GM19324 (cell line): Measurements from ENCODE around the gene SRP72.
"Not testable (repeated sequence)": the region's sequence is repeated elsewhere in the genome, so short reads cannot be mapped to it uniquely, and the experiment has no call there.

Experiments
- ATAC-seq: cut with Tn5 transposase; IDR thresholded peaks from one replicate; pipeline ENCODE4 v1.9.1; 2021; ENCODE audit warnings: mild to moderate bottlenecking, moderate library complexity; ENCODE audit not compliant: unreplicated experiment, low FRiP score

The SRP72 gene, protein sequence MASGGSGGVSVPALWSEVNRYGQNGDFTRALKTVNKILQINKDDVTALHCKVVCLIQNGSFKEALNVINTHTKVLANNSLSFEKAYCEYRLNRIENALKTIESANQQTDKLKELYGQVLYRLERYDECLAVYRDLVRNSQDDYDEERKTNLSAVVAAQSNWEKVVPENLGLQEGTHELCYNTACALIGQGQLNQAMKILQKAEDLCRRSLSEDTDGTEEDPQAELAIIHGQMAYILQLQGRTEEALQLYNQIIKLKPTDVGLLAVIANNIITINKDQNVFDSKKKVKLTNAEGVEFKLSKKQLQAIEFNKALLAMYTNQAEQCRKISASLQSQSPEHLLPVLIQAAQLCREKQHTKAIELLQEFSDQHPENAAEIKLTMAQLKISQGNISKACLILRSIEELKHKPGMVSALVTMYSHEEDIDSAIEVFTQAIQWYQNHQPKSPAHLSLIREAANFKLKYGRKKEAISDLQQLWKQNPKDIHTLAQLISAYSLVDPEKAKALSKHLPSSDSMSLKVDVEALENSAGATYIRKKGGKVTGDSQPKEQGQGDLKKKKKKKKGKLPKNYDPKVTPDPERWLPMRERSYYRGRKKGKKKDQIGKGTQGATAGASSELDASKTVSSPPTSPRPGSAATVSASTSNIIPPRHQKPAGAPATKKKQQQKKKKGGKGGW

GRCh38 chr4:56467284-56468096 is at the start of gene SRP72:
Gene SRP72 (plus strand): TSS chr4:56467617. CDS start chr4:56467636, 19 bp downstream.
- ATAC-seq: peak; percentile 92

- ATAC-seq: no peak
Observed at GRCh38 chr4:56424176-56424575, 43.2 kb upstream of the SRP72 start.

DNA sequence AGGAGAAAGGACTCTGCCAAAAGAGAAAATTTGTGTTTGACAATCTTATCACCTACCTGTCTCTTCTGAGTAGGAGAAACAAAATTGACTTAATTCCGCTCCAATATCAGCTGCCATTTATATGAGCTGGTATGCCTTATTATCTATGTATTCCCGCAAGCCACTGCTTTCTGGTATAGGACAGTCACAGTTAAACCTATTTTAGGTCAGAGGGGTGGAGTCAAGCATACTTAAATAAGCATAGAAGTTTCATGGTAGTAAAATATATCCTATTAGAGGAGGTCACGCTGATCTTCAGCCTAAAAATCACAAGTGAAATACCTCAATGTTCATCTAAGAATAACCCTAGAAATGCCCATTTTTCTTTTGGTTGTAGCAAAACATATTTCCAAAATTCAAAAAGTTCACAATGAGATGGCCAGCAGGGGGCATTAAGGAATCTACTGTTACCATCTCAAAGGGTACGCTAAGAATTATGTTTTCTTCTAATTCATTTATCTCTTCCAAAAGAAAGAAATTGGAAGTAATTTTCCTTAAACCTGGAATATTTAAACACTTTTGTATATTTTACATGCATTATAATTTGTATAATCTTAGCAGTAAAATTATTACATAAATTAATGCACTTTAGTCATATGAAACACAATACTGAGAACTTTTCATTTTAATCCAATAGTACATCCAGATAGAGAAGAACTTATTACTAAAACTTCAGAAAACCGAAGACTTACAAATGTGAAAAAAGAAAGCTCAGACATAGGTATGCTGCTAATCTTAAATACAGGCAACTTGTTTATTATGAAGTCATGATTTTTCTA is 42.5 kb upstream of the SRP72 start:
- ATAC-seq: no peak

- no peak for ATAC-seq
Observed at GRCh38 chr4:56425518-56425917, 41.9 kb upstream of the SRP72 start.

- ATAC-seq: no peak
Observed at GRCh38 chr4:56426273-56426672, 41.1 kb upstream of the SRP72 start.

DNA sequence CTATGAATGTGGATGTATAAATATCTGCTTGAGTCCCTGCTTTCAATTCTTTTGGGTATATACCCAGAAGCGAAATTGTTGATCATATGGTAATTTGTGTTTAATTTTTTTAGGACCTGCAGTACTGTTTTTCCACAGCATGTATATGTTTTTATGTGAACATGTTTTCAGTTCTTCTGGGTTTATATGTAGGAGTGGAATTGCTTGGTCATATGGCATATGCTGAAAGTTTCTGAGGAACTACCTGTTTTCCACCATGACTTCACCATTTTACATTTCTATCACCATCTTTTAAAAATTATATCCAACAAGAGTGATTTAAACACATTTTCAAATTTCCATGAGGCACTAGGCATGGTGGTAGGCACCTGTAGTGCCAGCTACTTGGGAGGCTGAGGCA is 40.2 kb upstream of the SRP72 start:
- no peak for ATAC-seq

GRCh38 chr4:56430203-56430602 is 37.2 kb upstream of the SRP72 start:
- ATAC-seq: no peak

- ATAC-seq: no peak
Observed at GRCh38 chr4:56433280-56433679, 34.1 kb upstream of the SRP72 start.

DNA sequence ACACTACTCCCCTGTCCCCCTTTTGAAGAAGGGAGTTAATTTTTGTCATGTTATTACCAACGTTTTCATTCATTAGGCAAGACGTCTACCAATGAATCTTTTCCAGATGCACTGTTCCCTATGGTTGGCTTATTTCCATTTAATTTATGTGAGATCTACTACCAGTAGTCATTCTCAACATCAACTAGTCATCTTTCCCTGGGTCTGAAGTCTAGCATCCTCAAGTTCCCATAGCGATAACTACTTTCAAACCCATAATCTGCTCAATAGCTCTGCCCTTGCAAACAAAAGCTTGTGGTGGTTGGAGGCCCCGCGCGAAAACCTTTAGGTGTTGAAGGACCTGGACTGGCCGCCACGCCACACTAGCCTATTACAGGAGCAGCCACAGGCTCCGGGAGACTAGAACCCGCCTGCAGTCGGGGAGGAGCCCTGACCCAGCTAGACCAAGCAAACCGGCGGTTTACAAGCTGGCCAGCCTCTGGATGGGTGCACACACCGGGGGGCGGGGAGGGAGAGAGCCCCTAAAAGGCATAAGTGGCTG is 32.7 kb upstream of the SRP72 start:
- ATAC-seq: peak; percentile 9

DNA sequence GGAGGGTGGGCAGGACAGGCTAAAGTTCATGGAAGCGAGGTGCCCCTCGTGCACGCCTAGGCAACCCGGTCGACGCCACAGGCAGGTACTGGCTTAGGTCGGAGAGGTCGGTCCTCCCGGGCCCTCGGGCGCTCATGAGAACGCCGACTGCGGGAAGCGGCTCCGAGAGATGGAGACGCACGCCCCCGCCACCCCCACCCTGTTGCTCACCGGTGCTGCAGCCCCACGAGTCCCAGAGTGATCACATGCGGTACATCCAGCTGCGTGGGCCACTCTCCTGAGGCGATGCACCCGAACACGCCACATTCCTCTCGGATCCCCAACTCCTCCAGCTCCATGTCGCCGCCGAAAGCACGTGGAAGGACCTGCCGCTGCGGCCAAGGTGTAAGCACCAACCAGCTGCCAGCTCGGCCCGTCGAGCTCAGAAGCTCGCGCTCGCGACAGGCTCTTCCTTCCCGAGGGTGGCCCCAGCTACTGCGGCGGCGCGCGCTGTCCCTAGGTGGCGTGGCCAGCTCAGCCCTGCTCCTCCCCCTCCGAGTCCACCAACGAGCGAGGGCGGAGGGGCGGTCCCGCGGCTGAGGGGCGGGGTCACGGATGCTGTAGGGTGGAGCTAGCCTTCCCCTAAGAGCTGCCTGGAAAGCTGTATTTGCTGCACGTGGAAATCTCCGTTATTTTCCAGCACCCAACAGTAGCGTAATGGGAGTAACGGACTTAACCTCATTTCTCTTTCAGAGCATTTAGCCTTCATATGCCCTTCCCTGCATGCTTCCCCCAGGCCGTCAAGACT is 32.1 kb upstream of the SRP72 start, which contains the start of gene PPAT:
Gene PPAT, minus strand, starts transcription at position 476 of the 787 bp plus-strand sequence. Its CDS starts 138 bp downstream, at position 338.
- ATAC-seq: peak; percentile 83

GRCh38 chr4:56438766-56439165 is 28.7 kb upstream of the SRP72 start:
- ATAC-seq: no peak

GRCh38 chr4:56440983-56441382 is 26.4 kb upstream of the SRP72 start:
- ATAC-seq: no peak

DNA sequence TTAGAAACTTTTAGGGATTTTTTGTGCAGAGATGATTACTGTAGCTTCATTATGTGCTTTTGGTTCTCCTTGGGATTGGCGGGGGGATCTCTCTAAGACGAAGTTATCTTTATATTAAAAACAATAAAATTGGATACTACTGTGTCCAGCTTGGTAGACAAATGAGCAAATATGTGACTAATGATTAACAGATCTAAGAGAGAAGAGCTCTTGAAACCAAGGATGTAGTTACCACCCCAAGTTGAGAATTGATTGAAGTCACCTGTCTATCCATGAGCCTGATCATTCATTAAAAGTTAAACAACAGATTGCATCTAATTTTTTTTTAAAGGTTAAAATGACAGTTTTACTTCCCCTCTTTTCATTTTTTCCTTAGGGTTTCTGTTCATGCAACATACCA is 22.7 kb upstream of the SRP72 start:
- ATAC-seq: no peak

GRCh38 chr4:56445699-56446098 is 21.7 kb upstream of the SRP72 start:
- no peak for ATAC-seq

- ATAC-seq: no peak
Observed at GRCh38 chr4:56448301-56448700, 19.1 kb upstream of the SRP72 start.

GRCh38 chr4:56449475-56449874 is 17.9 kb upstream of the SRP72 start:
- not testable (repeated sequence) for ATAC-seq

- ATAC-seq: no peak
Observed at GRCh38 chr4:56450342-56450741, 17.1 kb upstream of the SRP72 start.

DNA sequence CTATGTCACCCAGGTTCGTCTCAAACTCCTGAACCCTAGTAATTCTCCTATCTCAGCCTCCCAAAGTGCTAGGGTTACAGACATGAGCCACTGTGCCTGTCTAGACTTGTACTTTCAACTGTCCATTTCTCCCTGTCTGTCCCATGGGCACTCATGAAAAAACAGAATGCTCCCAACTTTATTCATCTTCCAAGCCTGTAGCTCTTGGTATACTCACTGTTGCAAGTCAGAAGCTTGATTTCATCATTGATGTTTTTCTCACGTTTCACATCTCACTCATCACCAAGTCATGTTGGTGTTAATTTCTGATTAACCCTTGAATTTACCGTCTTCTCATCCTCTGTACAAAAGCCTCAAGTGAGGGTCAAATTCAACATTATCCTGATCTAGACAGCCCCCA is 7.3 kb upstream of the SRP72 start:
- no peak for ATAC-seq

DNA sequence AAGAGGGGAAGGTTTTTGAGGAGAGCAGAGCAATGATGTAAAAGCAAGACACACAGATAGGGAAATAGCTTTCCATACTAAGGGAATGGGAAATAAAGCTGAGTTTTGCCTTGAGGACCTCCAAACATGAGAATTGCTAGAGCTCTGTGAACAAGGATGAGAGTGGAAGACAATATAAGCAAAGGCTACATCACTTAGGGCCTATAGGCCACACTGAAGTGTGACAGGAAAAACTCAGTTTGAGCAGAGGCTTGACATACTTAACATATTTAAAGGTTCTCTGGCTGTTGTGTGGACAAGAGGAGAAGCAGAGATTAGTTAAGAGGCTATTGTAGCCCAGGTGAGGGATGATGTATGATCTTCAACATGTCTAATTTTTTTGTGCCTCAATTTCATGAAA is 5.3 kb upstream of the SRP72 start:
- no peak for ATAC-seq
